Activated CD8-positive, alpha-beta memory T cell treated with anti-CD3 and anti-CD28 coated beads for 36 hours (primary cell): ENCODE results near the gene BMP10. TPM values are rescaled to one million over a fixed set of nuclear protein-coding genes. Genes with fewer than 3 reads are reported as not detected.

Source experiments
- CTCF ChIA-PET: fragments of 350-600 bp; sonication (Branson Sonifier 250); formaldehyde crosslinking; loops from one replicate; lab custom pipeline; 2021; ENCODE audit warnings: antibody characterized with exemption; lab: Charles Lee
- POLR2A ChIA-PET: fragments of 350-600 bp; sonication (Branson Sonifier 250); formaldehyde crosslinking; loops from one replicate; lab custom pipeline; 2021; ENCODE audit warnings: antibody characterized with exemption; lab: Charles Lee
- total RNA-seq, 2 experiments: library from RNA; stranded (reverse); gene quantifications; one replicate each; pipeline ENCODE4 v1.2.3, GENCODE V29; 2021

Gene BMP10, protein sequence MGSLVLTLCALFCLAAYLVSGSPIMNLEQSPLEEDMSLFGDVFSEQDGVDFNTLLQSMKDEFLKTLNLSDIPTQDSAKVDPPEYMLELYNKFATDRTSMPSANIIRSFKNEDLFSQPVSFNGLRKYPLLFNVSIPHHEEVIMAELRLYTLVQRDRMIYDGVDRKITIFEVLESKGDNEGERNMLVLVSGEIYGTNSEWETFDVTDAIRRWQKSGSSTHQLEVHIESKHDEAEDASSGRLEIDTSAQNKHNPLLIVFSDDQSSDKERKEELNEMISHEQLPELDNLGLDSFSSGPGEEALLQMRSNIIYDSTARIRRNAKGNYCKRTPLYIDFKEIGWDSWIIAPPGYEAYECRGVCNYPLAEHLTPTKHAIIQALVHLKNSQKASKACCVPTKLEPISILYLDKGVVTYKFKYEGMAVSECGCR
- not detected for total RNA-seq

DNA sequence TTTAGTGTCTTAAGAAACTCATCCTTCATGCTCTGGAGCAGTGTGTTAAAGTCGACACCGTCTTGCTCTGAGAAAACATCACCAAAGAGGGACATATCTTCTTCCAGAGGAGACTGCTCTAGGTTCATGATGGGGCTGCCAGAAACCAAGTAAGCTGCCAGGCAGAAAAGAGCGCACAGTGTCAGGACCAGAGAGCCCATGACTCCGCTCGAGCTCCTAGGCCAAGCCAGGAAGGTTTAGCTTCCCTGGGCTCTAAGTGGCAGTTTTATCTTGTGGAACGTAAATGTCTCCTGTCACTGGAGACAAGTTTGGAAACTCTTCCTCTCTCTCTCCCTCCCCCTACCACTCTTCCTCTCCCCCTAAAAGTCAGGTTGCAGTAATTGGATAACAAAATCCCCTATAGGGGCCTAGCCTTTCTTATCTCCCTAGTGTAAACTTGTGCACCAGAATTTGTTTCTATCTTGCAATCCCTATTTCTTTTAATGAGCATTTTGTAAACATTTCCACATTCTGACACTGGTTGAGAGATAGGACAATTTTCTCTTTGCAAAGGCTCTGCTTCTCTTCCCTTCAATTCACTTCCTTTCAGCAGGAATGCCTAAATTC lies at the start of gene BMP10:
Gene BMP10, minus strand, starts transcription at position 239 of the 606 bp plus-strand sequence. Its CDS starts 39 bp downstream, at position 200.
- ChIA-PET CTCF (no interaction called here), POLR2A (no interaction called here)

DNA sequence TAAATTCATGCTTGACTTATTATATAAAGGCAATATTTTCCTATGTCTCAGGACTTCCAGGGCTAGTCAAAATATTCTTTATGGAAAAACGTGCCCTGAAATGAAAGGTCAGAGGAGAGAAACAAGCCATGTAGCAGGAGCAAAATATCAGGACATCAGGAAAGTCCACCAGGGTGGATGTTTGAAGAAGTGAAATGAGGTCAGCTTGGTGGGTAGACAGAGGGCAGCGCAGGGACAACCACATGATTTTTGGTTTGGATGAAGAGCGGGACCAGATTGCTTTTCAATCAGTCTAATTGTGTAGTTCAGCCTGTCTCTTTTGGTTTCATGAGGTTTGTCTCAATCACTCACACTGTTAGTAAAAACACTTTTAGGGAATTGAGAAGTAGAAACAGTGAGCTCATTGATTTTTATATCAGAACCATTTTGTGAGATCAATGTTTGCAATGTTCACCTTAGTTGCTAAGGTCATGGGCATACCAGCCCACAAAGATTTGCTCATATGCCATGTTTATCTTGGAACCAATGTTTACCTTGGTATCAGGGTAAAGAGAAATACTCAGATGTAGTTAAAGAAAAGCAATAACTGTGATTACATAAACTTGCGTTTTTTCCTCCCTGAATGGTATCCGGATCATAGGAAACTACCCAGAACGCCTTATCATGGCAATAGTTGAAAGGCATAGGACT lies 49.4 kb upstream of the BMP10 start:
- ChIA-PET CTCF (interaction anchor here (1.2 kb wide), 1 partner anchor 12 kb away, joined by 3 read pairs; no protein-coding TSS in a partner anchor), POLR2A (no interaction called here)

DNA sequence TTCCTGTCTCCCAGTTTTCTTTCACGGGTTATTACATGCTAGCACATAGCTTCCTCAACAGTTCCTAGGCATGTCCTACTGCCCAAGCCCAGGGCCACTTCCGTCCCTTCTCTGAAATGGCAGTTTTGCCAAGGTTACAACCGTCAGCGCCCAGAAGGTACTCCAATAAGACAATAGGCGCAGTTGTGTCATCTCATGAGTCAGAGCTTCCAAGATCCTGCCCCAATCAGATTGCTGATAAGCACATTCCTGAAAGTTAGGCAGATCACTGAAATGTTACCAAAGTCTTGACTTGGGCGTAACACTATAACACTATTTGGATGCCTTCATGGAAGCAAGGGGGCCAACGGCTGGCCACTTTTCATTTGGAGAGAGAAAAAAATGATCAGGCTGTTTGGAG lies 47.3 kb upstream of the BMP10 start:
- POLR2A ChIA-PET, result interaction anchor here (0.6 kb wide), 1 partner anchor 9 kb away, joined by 4 read pairs; no protein-coding TSS in a partner anchor
- CTCF ChIA-PET, result no interaction called here

DNA sequence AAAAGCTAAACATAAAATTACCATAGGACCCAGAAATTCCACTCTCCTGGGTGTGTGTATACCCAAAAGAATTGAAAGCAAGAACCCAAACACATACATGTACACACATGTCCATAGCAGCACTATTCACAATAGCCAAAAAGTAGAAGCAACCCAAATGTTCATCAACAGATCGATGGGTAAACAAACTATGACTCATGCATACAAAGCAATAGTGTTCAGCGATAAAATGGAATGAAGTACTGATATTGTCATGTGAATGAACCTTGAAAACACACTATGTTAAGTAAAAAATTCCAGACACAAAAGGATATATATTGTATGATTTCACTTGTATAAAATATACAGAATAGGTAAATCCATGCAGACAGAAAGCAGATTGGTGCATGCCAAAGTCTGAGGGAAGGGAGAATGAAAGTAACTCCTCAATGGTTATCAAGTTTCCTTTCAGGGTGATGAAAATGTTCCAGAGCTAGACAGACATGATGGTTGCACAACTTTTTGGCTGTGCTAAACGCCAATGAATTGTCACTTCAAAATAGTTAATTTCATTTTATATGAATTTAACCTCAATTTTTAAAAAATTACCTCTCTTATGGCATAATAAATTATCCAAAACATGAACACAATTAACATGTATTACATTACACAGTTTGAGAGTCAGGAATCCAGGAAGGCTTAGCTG lies 46.0 kb upstream of the BMP10 start:
- CTCF ChIA-PET, result no interaction called here
- POLR2A ChIA-PET, result no interaction called here

DNA sequence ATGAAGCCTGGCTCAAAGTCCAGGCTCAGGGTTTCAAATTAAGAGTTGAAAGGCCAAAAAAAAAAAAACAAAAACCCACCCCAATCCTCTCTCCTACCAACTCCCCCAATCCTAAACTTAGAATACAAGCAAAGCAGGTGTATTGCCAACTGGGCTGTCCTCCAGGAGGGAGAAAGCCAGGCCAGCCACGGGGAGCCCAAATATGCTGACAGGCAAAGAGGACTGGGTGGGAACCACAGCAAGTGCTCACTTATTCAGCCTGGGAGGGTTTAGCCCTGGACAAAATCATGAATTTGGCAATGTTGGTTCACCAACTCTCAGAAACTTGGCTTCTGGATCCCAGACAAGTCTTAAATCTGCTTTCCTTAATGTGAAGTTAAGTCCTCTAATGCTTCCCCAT lies 45.0 kb upstream of the BMP10 start:
- CTCF ChIA-PET, result no interaction called here
- POLR2A ChIA-PET, result no interaction called here

DNA sequence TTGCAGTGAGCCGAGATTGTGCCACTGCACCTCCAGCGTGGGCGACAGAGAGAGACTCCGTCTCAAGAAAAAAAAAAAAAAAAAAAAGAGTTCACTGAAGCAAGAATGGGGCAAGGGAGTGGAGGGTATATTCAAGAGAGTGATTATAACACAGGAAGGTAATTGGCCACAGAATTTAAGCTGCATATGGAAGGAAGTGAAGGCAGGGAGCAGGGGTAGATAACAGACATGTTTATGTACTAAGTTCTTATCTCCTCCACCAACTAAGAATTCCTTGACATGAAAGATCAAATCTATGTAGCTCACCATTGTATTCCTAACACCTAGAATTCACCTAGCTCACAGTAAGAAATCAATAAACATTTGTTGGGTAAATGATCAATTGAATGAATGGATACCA lies 44.2 kb upstream of the BMP10 start:
- CTCF ChIA-PET, result interaction anchor here (1.5 kb wide), 1 partner anchor 164 kb away, joined by 3 read pairs; no protein-coding TSS in a partner anchor
- POLR2A ChIA-PET, result no interaction called here

DNA sequence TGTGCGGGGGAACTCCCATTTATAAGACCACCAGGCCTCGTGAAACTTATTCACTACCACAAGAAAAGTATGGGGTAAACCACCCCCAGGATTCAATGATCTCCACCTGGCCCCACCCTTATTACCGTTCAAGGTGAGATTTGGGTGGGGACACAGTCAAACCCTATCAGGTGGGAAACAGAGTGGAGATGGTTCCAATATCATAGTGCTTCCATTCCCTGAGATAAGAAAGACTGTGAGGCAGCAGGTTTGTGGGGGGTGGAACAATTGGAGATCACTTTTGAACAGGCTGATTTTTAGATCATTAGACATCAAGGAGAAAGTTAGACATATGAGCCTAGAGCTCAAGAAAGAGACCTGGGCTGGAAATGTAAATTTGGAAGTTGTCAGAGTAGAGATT lies 42.2 kb upstream of the BMP10 start:
- ChIA-PET CTCF (interaction anchor here (1.0 to 1.3 kb wide), 3 partner anchors 12 to 76 kb away, joined by 3 to 4 read pairs (median 3); no protein-coding TSS in a partner anchor), POLR2A (interaction anchor here (1.1 kb wide), 1 partner anchor 173 kb away, joined by 3 read pairs; no protein-coding TSS in a partner anchor)

DNA sequence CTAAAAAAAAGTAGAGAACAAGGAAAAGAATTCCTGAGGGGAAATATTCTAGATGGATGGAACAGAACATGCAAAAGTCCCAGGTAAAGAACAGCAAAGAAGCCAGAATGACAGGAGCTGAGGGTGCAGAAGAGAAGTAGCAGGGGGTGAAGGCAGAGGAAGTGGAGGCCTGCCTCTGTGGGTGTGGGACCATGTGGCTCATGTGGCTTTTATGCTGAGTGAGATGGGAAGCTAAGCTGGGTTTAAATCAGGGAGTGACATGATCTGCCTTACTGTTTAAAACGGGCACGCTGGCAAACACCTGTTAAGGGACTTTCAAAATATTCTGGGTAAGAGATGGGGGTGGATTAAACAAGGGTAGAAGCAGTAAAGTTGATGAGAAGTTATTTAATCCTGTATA lies 41.5 kb upstream of the BMP10 start:
- POLR2A ChIA-PET, result interaction anchor here (0.6 to 1.1 kb wide), 2 partner anchors 111 to 172 kb away, joined by 3 to 7 read pairs; no protein-coding TSS in a partner anchor
- CTCF ChIA-PET, result interaction anchor here (1.0 to 1.8 kb wide), 4 partner anchors 13 to 161 kb away, joined by 3 to 6 read pairs (median 4); no protein-coding TSS in a partner anchor

DNA sequence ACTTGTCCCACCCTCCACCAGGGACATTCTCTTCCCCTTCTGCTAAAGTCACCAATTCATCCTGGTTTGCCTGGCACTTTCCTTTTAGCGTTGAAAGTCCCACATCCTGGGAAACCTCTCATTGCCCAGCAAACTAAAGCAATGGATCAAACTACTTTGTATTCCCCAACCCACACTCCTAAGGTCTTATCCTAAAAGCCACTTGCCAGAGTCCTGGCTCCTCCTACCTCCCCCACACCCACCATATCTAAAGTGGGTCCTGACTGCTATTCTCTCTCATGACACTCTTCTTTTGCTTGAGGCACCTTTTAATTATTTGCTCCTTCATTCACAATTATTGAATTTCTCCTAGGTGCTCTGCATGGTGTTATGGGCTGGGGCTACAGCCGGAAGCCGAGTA lies 40.9 kb upstream of the BMP10 start:
- ChIA-PET POLR2A (interaction anchor here (0.6 kb wide), 1 partner anchor 110 kb away, joined by 7 read pairs; no protein-coding TSS in a partner anchor), CTCF (interaction anchor here (1.8 kb wide), 1 partner anchor 160 kb away, joined by 6 read pairs; no protein-coding TSS in a partner anchor)

DNA sequence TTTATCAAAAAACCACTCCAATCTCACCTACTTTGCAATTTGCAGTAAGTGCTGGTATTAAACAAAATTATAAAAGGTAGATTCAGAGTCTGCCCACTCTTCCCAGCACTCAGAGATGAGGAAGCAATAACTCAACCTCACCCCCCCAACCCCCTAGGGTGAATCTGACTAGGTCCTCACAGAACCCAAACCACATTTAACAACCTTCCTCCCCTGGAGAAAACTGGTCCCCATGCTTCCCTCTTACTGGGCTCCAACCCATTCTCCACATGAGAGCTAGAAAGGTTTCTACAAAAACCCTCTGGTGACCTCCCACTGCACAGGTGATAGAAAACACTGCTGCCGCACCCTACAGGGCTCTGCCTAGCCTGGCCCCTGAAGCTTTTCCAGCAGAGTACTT lies 40.5 kb upstream of the BMP10 start:
- POLR2A ChIA-PET, result no interaction called here

DNA sequence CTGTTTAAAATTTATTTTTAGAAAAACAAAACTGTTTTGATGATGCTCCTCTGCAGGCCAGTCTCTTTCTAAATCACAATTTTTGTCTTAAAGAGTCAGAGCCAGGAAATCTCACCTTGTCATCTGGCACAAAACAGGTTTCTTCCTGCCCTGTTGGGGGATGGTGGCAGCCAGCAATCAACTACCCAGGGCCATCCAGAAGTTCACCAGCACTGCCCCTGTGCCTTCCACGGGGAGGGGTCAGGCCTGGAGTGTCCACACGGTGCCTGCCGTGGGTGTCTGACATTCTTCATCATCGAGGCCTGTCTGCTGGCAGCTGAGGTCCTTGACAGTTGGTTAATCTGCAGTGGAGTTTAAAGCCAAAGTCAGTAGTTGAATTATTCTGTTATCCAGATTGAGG lies 40.0 kb upstream of the BMP10 start:
- ChIA-PET CTCF (interaction anchor here (0.7 to 1.8 kb wide), 3 partner anchors 136 to 773 kb away, joined by 3 to 6 read pairs (median 3); no protein-coding TSS in a partner anchor), POLR2A (no interaction called here)

More for the DNA sequence above, 40.5 kb upstream of the BMP10 start:
- CTCF ChIA-PET, result interaction anchor here (0.7 to 1.8 kb wide), 3 partner anchors 136 to 773 kb away, joined by 3 to 6 read pairs (median 3); no protein-coding TSS in a partner anchor

DNA sequence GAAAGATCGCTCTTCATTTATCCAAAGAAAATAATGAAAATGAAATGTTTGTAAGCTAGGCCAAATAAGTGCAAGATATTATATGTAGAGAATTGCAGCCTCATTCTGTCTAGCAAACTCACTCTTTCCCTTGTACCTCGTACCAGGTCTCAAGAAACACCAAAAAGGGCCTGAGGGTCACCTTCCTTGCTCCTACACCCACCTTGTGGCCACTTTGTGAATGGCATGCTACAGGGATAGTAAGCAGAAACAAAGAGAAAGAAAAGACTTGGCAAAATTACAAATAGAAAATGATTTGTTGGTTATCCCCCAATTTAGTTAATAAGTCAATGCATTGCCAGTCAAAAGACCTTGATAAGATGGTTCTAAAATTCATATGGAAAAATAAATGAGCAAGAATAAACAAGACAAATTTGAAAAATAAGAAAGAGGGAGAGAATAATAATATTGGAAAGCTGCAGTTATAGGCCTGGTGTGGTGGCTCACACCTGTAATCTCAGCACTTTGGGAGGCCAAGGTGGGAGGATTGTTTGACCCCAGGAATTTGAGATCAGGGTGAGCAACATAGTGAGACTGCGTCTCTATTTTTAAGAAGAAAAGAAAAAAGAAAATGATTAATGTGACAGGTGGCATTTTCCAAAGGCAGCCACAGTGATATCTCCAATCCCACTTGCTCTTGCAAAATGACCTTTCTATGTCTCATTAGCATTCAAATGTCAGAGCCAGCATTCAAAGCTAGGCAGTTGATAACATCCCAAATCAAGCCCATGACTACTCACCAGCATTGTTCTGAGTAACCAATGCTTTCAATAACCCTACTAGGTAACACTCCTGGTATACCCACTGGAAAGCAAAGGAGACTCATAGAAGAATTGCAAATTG lies 38.8 kb upstream of the BMP10 start:
- POLR2A ChIA-PET, result no interaction called here
- CTCF ChIA-PET, result interaction anchor here (0.6 to 2.6 kb wide), 9 partner anchors 10 to 446 kb away, joined by 3 to 7 read pairs (median 3); partner anchors contain the start of genes APLF and FBXO48

DNA sequence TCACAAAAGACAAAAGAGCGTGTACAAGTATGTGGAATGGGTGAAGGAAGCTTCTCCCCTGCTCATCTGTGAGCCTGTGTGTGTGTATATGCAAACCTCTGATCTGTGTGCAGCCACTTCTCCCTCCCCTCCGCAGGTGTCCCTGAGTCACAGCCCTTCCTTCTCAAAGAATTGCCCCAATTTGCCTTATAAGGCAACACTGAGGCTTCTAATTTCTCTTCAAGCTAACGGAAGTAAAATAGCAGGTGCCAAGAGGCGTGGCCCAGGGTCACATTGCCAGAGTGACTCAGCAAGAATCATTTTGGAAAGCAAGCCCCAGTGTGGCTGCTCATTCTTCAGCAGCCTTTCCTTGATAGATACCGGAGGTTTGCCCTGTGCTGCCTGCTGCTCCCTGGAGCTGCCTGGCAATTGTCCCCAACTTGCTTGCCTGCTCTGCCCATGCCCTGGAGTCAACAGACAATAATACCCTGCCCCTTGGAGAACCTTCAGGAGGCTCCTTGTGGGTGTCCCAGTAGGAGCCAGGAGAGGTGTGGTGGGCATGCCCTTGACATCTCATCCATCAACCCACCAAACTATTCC lies 37.3 kb upstream of the BMP10 start:
- ChIA-PET POLR2A (interaction anchor here (0.6 to 1.0 kb wide), 8 partner anchors 45 to 609 kb away, joined by 3 to 9 read pairs (median 3); no protein-coding TSS in a partner anchor), CTCF (interaction anchor here (0.6 to 2.6 kb wide), 14 partner anchors 12 to 445 kb away, joined by 3 to 15 read pairs (median 4); partner anchors contain the start of genes APLF and FBXO48)

DNA sequence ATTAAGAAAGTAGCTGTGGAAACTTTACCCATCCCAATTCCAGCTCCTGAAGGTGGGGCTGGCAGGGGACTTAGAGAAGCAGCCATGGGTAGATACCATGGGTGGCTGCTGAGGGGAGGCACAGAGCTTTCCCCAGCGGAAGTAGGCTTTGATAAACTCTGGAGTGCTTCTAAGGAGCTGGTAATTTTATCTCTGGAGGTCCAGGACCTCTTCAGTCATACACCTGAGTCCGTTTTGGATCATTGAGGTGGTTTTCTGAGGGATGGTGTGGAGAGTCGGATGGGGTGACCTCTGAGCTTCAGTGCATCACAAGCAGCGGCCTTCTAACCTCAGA lies 36.7 kb upstream of the BMP10 start:
- ChIA-PET CTCF (interaction anchor here (0.6 to 2.6 kb wide), 13 partner anchors 13 to 444 kb away, joined by 3 to 15 read pairs (median 4); partner anchors contain the start of genes APLF and FBXO48), POLR2A (interaction anchor here (0.6 to 1.0 kb wide), 4 partner anchors 58 to 165 kb away, joined by 3 to 4 read pairs (median 3); no protein-coding TSS in a partner anchor)

DNA sequence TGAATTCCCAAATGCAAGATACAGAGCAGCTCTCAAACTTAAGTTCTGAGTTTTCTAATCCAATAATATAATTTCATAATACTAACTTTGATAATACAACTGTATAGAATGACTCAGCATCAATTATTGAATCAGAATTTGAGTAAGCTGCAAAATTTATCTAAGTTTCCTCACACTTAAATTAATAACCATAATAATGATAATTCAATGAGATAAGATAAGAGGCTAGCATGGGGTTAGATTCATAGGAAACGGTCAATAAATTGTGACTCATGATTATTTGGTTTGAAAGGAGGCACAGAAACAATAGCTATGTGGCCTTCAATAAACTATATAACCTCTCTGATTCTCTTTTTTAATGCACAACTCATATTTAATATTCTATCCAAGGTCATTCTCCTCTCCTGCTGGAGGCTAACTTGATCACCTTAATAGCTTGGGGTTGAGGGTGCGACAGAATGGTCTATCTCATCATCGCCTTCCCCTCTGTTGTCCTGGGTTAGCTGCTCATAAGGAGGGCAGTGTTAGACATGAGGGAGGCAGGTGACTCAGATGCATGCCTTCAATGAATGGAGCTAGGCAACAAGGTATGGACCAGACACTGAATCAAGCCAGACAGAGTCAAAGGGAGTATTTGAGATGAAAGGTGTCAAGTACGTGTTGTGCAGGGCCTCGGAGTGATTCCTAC lies 36.2 kb upstream of the BMP10 start:
- CTCF ChIA-PET, result interaction anchor here (0.8 to 2.6 kb wide), 11 partner anchors 18 to 444 kb away, joined by 3 to 15 read pairs (median 6); partner anchors contain the start of genes APLF and FBXO48
- POLR2A ChIA-PET, result interaction anchor here (0.9 to 1.0 kb wide), 2 partner anchors 158 to 164 kb away, joined by 3 to 4 read pairs; no protein-coding TSS in a partner anchor

DNA sequence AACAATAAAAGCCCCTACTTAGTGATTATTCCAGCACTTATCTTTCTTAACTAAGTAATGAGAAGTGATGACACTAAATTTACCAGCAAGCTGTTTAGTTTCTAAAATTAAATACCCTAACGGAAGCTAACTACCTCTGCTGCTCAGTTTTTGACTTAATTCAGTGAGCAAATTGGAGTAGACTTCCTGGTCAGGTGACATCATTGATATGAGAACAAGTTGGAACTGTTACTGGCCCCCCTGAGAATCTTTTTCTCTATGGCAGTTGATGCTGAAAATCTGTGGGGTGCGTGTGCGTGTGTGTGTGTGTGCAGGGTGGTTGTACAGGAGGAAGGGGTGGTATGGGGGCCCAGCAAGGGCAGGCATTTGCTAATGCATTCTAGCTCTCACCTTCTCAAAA lies 35.5 kb upstream of the BMP10 start:
- ChIA-PET POLR2A (no interaction called here), CTCF (interaction anchor here (0.9 to 2.5 kb wide), 6 partner anchors 19 to 155 kb away, joined by 3 to 15 read pairs (median 5); no protein-coding TSS in a partner anchor)
